Neutrophil (primary cell): Measurements from ENCODE around the gene FBXO45.
"Not testable (repeated sequence)": the region's sequence is repeated elsewhere in the genome, so short reads cannot be mapped to it uniquely, and the experiment has no call there.

Experiments used
- H3K27ac ChIP-seq: fragments of 200-600 bp; sonication (generic); 2 replicates; pipeline ENCODE4 v1.5.1; 2016; ENCODE audit warnings: mild to moderate bottlenecking, moderate library complexity
- H3K27me3 ChIP-seq: fragments of 200-600 bp; sonication (generic); 2 replicates; pipeline ENCODE4 v1.6.0; 2016; ENCODE audit warnings: mild to moderate bottlenecking
- H3K36me3 ChIP-seq: fragments of 200-600 bp; sonication (generic); 2 replicates; pipeline ENCODE4 v1.5.1; 2017
- H3K4me1 ChIP-seq, 2 experiments: fragments of 200-600 bp in 1 of 2; sonication (generic) in 1 of 2; 1 replicate in 1 of 2; 2 replicates in 1 of 2; pipeline versions ENCODE4 v1.5.1 to v1.6.1; 2013 to 2016; ENCODE audit warnings: low read depth in 1 of 2, low read length in 1 of 2, mild to moderate bottlenecking in 1 of 2, moderate library complexity in 1 of 2; ENCODE audit not compliant: control insufficient read depth in 1 of 2, insufficient read depth in 1 of 2
- H3K4me3 ChIP-seq, 2 experiments: fragments of 200-600 bp in 1 of 2; sonication (generic) in 1 of 2; 1 replicate in 1 of 2; 2 replicates in 1 of 2; pipeline ENCODE4 v1.5.1; 2013 to 2016; ENCODE audit warnings: low read depth in 1 of 2, low read length in 1 of 2, mild to moderate bottlenecking in 1 of 2, moderate library complexity in 1 of 2
- H3K9me3 ChIP-seq: fragments of 200-600 bp; sonication (generic); 2 replicates; pipeline ENCODE4 v1.5.1; 2016
- CTCF ChIP-seq: fragments of 200-600 bp; sonication (generic); IDR thresholded peaks from 2 replicates; pipeline ENCODE4 v1.5.1; 2016; ENCODE audit warnings: antibody characterized with exemption

The FBXO45 gene

GRCh38 chr3:196568246-196569002, at the start of gene FBXO45, which contains the start of gene WDR53:
Gene FBXO45 (plus strand): TSS chr3:196568660. CDS start chr3:196568985, 325 bp downstream.
Gene WDR53 (minus strand): TSS chr3:196568554. CDS start chr3:196561475, 7,079 bp downstream.
- H3K4me1 ChIP-seq = peaks cover 25% of the 10 kb centered on the region in 2 experiments
- no peaks in the 10 kb centered on the region for H3K27me3 ChIP-seq
- H3K36me3 ChIP-seq = peaks cover 5% of the 10 kb centered on the region

GRCh38 chr3:196518966-196519717, 49.3 kb upstream of the FBXO45 start:
- Histone ChIP-seq H3K4me1 (no peaks in the 10 kb centered on the region), H3K4me3 (no peak overlapping the region), H3K27ac (no peak overlapping the region), H3K9me3 (peaks cover 24% of the 10 kb centered on the region), H3K27me3 (no peaks in the 10 kb centered on the region), H3K36me3 (no peaks in the 10 kb centered on the region)
- TF ChIP-seq CTCF = peak; percentile 59

More at GRCh38 chr3:196568246-196569002, at the start of gene FBXO45, which contains the start of gene WDR53:
- H3K27ac ChIP-seq = peak within 1 kb of the TSS; percentile 87
- TF ChIP-seq CTCF = peak; percentile 41
- peak within 1 kb of the TSS; percentile 92 to 93 for H3K4me3 ChIP-seq
- no peaks in the 10 kb centered on the region for H3K9me3 ChIP-seq

GRCh38 chr3:196519718-196520082, 48.8 kb upstream of the FBXO45 start:
- Histone ChIP-seq H3K27ac (no peak overlapping the region), H3K36me3 (no peaks in the 10 kb centered on the region), H3K9me3 (peaks cover 24% of the 10 kb centered on the region), H3K27me3 (no peaks in the 10 kb centered on the region), H3K4me3 (no peak overlapping the region), H3K4me1 (no peaks in the 10 kb centered on the region)
- TF ChIP-seq CTCF = no peak

GRCh38 chr3:196521291-196521690, 47.2 kb upstream of the FBXO45 start:
- not testable (repeated sequence) for H3K36me3 ChIP-seq, H3K27me3 ChIP-seq, H3K4me1 ChIP-seq, H3K27ac ChIP-seq, H3K4me3 ChIP-seq
- H3K9me3 ChIP-seq = peaks cover 24% of the 10 kb centered on the region

GRCh38 chr3:196523841-196524240, 44.6 kb upstream of the FBXO45 start:
- no peak for TF ChIP-seq CTCF
- no peaks in the 10 kb centered on the region for H3K27me3 ChIP-seq
- H3K36me3 ChIP-seq = no peaks in the 10 kb centered on the region
- peaks cover 6 to 8% of the 10 kb centered on the region in 2 experiments for H3K4me1 ChIP-seq
- peaks cover 15% of the 10 kb centered on the region for H3K9me3 ChIP-seq
- H3K27ac ChIP-seq = no peak overlapping the region
- H3K4me3 ChIP-seq = no peak overlapping the region

- H3K9me3 ChIP-seq = peaks cover 8% of the 10 kb centered on the region
- no peak for TF ChIP-seq CTCF
- no peak overlapping the region for H3K4me3 ChIP-seq
- peaks cover 9 to 12% of the 10 kb centered on the region in 2 experiments for H3K4me1 ChIP-seq
- H3K27ac ChIP-seq = no peak overlapping the region
- H3K36me3 ChIP-seq = no peaks in the 10 kb centered on the region
- H3K27me3 ChIP-seq = no peaks in the 10 kb centered on the region
Measured at GRCh38 chr3:196524527-196524926, 43.9 kb upstream of the FBXO45 start.
